Cardiac fibroblast (primary cell): Measurements from ENCODE around the gene STEAP3.

ENCODE experiments used
- DNase-seq, 2 donors: peaks; one replicate each; pipeline versions ENCODE4 v3.0.0 to v3.0.0-alpha.2; 2010; ENCODE audit warnings: low read depth in 2 of 2
- H3K4me3 ChIP-seq, 2 donors: replicated peaks in 1 of 2; 1 replicate in 1 of 2; 2 replicates in 1 of 2; pipeline ENCODE4 v1.5.1; 2011; ENCODE audit warnings: low read depth in 2 of 2, low read length in 2 of 2, mild to moderate bottlenecking in 2 of 2, moderate library complexity in 1 of 2
- TF ChIP-seq, protein P1 (sequence below): IDR thresholded peaks from one replicate; pipeline ENCODE4 v1.5.1; 2011; ENCODE audit warnings: low read depth, mild to moderate bottlenecking, low read length, inconsistent platforms

Gene STEAP3

DNA sequence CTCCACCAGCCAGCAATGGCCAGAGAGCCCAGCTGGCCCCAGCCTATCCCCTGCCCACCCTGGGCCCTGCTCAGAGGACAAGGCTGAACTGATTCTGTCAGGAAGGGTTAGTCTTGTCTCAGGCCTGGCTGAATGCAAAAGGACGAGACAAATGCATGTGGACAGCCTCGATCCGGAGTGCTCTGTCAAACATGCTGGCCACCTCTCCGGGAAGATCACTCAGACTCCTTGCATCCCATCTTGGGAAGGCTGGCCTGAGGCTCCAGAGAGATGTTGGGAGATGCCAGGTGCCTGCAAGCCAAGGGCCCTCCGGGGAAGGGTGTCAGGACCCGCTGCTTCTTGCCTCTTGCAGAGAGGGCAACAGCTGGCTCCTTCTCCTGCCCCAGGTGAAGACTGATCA is 44.9 kb upstream of the STEAP3 start:
- TF ChIP-seq, protein P1, sequence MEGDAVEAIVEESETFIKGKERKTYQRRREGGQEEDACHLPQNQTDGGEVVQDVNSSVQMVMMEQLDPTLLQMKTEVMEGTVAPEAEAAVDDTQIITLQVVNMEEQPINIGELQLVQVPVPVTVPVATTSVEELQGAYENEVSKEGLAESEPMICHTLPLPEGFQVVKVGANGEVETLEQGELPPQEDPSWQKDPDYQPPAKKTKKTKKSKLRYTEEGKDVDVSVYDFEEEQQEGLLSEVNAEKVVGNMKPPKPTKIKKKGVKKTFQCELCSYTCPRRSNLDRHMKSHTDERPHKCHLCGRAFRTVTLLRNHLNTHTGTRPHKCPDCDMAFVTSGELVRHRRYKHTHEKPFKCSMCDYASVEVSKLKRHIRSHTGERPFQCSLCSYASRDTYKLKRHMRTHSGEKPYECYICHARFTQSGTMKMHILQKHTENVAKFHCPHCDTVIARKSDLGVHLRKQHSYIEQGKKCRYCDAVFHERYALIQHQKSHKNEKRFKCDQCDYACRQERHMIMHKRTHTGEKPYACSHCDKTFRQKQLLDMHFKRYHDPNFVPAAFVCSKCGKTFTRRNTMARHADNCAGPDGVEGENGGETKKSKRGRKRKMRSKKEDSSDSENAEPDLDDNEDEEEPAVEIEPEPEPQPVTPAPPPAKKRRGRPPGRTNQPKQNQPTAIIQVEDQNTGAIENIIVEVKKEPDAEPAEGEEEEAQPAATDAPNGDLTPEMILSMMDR: no peak
- DNase-seq: no peak
- H3K4me3 ChIP-seq: no peak overlapping the region

DNA sequence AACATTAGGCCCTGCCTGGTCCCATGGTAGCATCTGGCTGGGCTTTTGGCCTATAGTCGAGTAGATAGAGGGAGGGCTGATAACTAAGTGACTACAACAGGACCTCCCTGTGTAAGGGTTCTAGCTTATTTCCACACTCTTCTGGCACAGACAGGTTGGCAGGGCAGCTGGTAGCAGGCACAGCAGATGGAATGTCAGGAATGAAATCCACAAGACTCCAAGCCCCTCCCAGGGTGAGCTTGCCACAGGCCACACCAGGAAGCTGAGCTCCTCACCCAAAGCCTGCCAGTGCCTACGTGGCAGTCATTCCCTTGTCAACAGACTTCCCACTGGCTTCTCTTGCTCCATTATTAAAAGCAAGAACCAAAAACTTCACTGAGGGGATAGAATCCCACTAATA is 44.4 kb upstream of the STEAP3 start:
- TF ChIP-seq, protein P1: no peak
- DNase-seq: peak in 1 of 2 donors; percentile 29
- H3K4me3 ChIP-seq: no peak overlapping the region

DNA sequence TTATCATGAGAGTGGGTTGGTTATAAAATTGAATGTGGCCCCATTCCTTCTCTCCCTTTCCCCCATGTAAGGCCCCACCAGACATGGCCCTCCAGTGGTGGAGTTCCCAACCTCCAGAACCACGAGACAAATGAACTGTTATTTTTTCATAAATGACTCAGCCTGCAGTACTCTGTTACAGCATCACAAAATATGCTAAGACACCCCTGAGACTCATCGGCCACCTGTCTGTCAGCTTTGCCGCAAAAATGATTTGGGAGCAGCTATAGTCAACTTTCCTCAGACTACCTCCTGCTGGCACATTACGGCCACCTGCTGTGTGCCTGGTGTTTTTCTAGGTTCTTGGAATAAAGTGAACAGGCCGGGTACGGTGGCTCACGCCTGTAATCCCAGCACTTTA is 43.6 kb upstream of the STEAP3 start:
- no peak for DNase-seq
- TF ChIP-seq, protein P1: no peak

DNA sequence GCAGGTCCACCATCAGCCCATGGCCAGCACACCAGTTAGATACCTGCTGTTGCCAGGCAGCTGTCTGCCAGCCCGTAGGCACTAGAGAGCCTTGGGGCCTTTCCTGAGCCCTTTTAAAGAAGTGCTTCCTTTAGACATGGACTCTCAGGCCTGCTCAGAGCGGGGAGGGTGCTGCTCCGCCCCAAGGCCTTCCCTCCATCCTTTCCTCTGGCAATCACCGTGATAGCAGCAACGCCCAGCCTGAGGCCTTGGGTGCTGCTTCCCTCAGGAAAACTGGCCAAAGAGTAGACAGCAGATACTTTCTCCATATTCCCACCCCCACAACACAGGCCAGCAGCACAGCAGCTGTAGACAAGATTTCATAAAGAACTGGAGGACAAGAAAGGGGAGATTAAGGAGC is 42.7 kb upstream of the STEAP3 start:
- DNase-seq: no peak
- no peak overlapping the region for H3K4me3 ChIP-seq
- TF ChIP-seq, protein P1: no peak

More for the DNA sequence above, 43.6 kb upstream of the STEAP3 start:
- H3K4me3 ChIP-seq: no peak overlapping the region

DNA sequence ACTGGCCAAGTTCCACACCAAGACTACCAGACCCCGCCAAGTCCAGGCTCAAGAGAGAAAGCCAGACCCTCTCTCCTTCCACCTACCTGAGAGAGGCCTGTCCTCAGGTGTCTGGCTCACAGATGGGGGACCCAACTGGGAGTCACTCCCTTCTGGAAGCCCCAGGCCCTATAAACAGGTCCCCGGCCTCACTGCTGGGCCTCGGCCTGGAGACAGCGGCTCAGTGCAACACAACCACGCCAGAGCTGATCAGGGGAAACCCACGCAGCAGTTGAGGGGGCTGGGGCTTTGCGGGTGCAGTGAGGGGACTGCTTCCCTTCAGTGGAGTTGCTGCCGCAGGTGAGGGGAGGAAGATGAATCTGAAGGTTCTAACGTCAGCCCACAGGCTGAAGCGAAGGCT is 42.2 kb upstream of the STEAP3 start:
- TF ChIP-seq, protein P1: no peak

DNA sequence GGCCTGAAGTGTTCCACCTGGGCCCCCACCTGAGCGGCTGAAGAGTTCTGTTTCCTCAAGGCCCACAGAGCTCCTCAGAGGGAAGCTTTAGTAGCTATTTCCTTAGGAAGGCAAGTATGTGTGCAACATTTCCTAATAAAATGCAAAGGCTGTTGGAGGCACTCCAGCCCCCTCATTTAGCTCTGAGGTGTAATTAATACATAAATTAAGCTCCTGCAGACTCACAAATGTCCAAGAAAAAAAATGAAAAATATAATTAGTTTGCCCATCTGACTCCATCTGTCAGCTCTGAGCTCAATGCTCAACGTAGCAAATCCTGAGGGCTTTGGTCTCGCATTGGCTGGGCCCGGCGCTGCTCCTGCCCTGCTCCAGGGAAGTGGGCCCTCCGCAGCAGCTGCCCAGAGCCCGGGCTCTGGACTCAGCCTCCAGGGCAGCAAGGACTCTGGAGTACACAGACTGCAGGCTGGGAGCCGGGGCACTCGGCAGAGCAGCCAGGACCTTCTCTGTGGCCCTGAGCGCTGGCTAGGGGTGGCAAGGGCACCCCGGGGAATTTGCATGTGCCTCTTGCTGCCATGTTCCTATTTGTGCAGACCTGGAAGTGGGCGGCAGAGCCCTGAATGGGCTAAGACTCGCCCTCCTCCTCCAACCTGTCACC is 41.7 kb upstream of the STEAP3 start:
- TF ChIP-seq, protein P1: no peak
- no peak overlapping the region for H3K4me3 ChIP-seq
- DNase-seq: no peak

More for the DNA sequence above, 42.2 kb upstream of the STEAP3 start:
- no peak for DNase-seq
- no peak overlapping the region for H3K4me3 ChIP-seq

DNA sequence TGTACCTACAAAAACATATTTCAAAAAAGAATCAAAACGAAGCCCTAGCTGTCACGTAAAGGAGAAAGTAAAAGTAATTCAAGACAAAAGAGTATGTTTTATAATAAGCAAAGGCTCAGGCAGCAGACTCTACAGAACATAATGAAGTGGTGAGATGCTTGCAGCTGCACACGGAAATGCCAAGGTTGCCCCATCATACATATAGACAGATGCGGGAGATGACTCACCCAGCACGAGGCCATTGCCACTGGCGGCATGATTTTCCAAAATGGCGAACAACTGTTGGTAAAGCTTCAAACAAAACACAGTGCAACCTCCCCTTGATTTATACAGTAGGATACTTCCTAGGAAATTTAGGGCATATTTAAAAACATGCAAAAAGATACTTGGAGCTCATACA is 39.1 kb upstream of the STEAP3 start:
- no peak for DNase-seq
- TF ChIP-seq, protein P1: no peak
- no peak overlapping the region for H3K4me3 ChIP-seq
